A549 (cell line): ENCODE measurements around the gene GNL2.

ENCODE experiments used
- CHD4 ChIP-seq: fragments of 200-600 bp; sonication (generic); IDR thresholded peaks from 2 replicates; pipeline ENCODE4 v1.6.1; 2016; ENCODE audit warnings: antibody characterized with exemption, mild to moderate bottlenecking, borderline replicate concordance
- CTCF ChIP-seq: fragments of >200 bp; sonication (Bioruptor Twin); formaldehyde crosslinking; IDR thresholded peaks from 3 replicates; pipeline ENCODE4 v1.5.1; 2016
- PHF8 ChIP-seq: fragments of 200-600 bp; sonication (generic); IDR thresholded peaks from 2 replicates; pipeline ENCODE4 v1.6.1; 2016; ENCODE audit warnings: low read depth, mild to moderate bottlenecking, antibody characterized with exemption, moderate library complexity, borderline replicate concordance
- POLR2A ChIP-seq: IDR thresholded peaks from 2 replicates; pipeline ENCODE4 v1.6.1; 2012; ENCODE audit warnings: mild to moderate bottlenecking, low read length
- RAD21 ChIP-seq, 2 experiments: fragments of >200 bp in 1 of 2; sonication (Bioruptor Twin) in 1 of 2; formaldehyde crosslinking in 1 of 2; IDR thresholded peaks in 1 of 2; conservative IDR thresholded peaks in 1 of 2; 2 replicates in 1 of 2; 3 replicates in 1 of 2; pipeline ENCODE4 v1.6.1; 2012 to 2018; ENCODE audit warnings: inconsistent platforms in 1 of 2
- RFX5 ChIP-seq: fragments of 450-650 bp; IDR thresholded peaks from 2 replicates; pipeline ENCODE4 v1.7.1; 2014; ENCODE audit warnings: antibody characterized with exemption, mild to moderate bottlenecking, moderate library complexity
- RNF2 ChIP-seq: fragments of 200-600 bp; sonication (generic); IDR thresholded peaks from 2 replicates; pipeline ENCODE4 v1.6.1; 2016; ENCODE audit warnings: low read depth, mild to moderate bottlenecking, antibody characterized with exemption, moderate library complexity, borderline replicate concordance
- TF ChIP-seq, protein P1 (sequence below): IDR thresholded peaks from 2 replicates; pipeline ENCODE4 v1.6.1; 2012

DNA sequence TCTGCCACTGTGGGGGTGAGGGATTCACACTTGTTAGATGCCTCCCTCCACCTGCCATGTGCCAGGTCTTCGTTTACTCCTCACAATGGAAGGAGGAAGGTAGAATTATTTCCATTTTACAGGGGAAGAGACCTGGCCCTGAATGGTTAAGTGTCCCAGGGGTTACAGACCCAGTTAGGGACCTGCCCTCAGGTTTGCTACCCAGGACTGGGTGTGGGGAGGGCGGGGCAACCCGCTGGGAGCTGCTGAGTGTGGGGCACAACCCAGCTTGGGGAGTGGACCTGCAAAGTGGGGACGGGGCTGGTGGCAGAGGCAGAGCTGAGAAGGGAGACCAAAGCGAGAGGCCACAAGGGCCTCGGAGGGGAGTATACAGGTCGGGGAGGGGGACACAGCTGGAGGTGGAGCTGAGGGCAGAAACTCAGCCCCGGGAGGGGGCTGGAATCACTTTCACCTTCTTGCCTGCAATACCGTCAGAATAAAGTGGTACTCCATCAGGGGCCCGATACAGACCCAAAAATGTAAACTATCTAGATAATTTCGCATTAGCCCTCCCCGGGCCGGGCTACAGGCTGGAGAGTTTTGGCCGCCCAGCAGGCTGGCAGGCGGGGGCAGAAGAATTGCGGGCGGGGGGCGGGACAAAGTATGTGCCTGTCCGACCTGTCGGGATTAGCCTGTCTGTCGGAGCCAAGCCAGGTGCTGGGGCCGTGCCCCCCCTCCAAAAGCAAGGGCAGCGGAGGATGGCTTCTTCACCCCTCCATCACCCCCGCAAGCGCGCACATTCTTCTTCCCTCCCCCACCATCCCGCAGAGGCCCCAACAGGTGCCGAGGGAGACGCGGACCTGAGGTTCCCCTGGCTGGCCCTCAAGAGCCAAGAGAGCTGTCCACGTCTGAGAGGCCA is 37.6 kb upstream of the GNL2 start:
- TF ChIP-seq CTCF = no peak
- TF ChIP-seq RNF2 = no peak
- no peak for TF ChIP-seq POLR2A
- TF ChIP-seq, protein P1, sequence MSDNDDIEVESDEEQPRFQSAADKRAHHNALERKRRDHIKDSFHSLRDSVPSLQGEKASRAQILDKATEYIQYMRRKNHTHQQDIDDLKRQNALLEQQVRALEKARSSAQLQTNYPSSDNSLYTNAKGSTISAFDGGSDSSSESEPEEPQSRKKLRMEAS = no peak
- no peak for TF ChIP-seq RFX5
- TF ChIP-seq PHF8 = no peak
- TF ChIP-seq CHD4 = no peak
- no peak for TF ChIP-seq RAD21 (conservative IDR thresholded peaks at IDR 0.05 in 1 of 2, IDR thresholded peaks at IDR 0.05 in 1 of 2)
